OCI-LY1 (cell line): Measurements from ENCODE around the gene COL11A1.

Source experiments
- H2AFZ ChIP-seq: fragments of 200-600 bp; sonication (generic), shearing (Covaris generic); 2 replicates; pipeline ENCODE4 v1.6.0; 2014; ENCODE audit warnings: antibody characterized with exemption, mild to moderate bottlenecking, low read length
- H3F3A ChIP-seq: fragments of 200-600 bp; sonication (generic), shearing (Covaris generic); 2 replicates; pipeline ENCODE4 v1.6.0; 2014; ENCODE audit warnings: mild to moderate bottlenecking, antibody characterized with exemption, low read length, moderate library complexity; ENCODE audit not compliant: insufficient read depth
- H3K27ac ChIP-seq: fragments of 200-600 bp; sonication (generic); 2 replicates; pipeline ENCODE4 v1.5.1; 2014; ENCODE audit warnings: low read length, mixed run types, mild to moderate bottlenecking, low read depth; ENCODE audit not compliant: poor library complexity, severe bottlenecking
- H3K27me3 ChIP-seq: fragments of 200-600 bp; sonication (generic); 2 replicates; pipeline ENCODE4 v1.6.0; 2014; ENCODE audit warnings: antibody characterized with exemption, mild to moderate bottlenecking, low read length, moderate library complexity; ENCODE audit not compliant: insufficient read depth
- H3K36me3 ChIP-seq: fragments of 200-600 bp; sonication (generic); 2 replicates; pipeline ENCODE4 v1.6.1; 2014; ENCODE audit warnings: mild to moderate bottlenecking, antibody characterized with exemption, low read length, moderate library complexity, mixed read lengths; ENCODE audit not compliant: insufficient read depth
- H3K4me1 ChIP-seq: fragments of 200-600 bp; sonication (generic); 2 replicates; pipeline ENCODE4 v1.5.1; 2014; ENCODE audit warnings: mild to moderate bottlenecking, low read length, moderate library complexity; ENCODE audit not compliant: insufficient read depth, severe bottlenecking
- H3K4me2 ChIP-seq: fragments of 200-600 bp; sonication (generic), shearing (Covaris generic); 2 replicates; pipeline ENCODE4 v1.6.1; 2014; ENCODE audit warnings: low read length
- H3K4me3 ChIP-seq: fragments of 200-600 bp; sonication (generic); 2 replicates; pipeline ENCODE4 v1.5.1; 2014; ENCODE audit warnings: low read length, low read depth, mild to moderate bottlenecking, mixed read lengths; ENCODE audit not compliant: poor library complexity, severe bottlenecking
- H3K79me2 ChIP-seq: fragments of 200-600 bp; shearing (Covaris generic); 2 replicates; pipeline ENCODE4 v1.6.1; 2016; ENCODE audit warnings: mixed run types, low read length, mixed read lengths; ENCODE audit not compliant: insufficient read depth
- H3K9ac ChIP-seq: fragments of 200-600 bp; sonication (generic), shearing (Covaris generic); 2 replicates; pipeline ENCODE4 v1.6.1; 2014; ENCODE audit warnings: mild to moderate bottlenecking, low read length, mixed read lengths
- H3K9me2 ChIP-seq: fragments of 200-600 bp; sonication (generic), shearing (Covaris generic); 2 replicates; pipeline ENCODE4 v1.6.1; 2014; ENCODE audit warnings: low read depth, mild to moderate bottlenecking, low read length, mixed read lengths
- H3K9me3 ChIP-seq: fragments of 200-600 bp; shearing (Covaris generic); 2 replicates; pipeline ENCODE4 v1.6.1; 2014; ENCODE audit warnings: low read length, mixed read lengths
- H4K20me1 ChIP-seq: fragments of 200-600 bp; sonication (generic), shearing (Covaris generic); 2 replicates; pipeline ENCODE4 v1.6.0; 2016; ENCODE audit warnings: mild to moderate bottlenecking, low read length; ENCODE audit not compliant: insufficient read depth
- CTCF ChIP-seq: fragments of 200-600 bp; sonication (generic), shearing (Covaris generic); IDR thresholded peaks from 2 replicates; pipeline ENCODE4 v1.5.1; 2017; ENCODE audit warnings: mild to moderate bottlenecking, antibody characterized with exemption, low read length, moderate library complexity, mixed read lengths
- EZH2 ChIP-seq: fragments of 200-600 bp; sonication (generic), shearing (Covaris generic); IDR thresholded peaks from 2 replicates; pipeline ENCODE4 v1.8.0; 2017; ENCODE audit warnings: borderline replicate concordance, mixed run types, mild to moderate bottlenecking, antibody characterized with exemption, low read length, moderate library complexity, mixed read lengths

Gene COL11A1

GRCh38 chr1:102853701-102854187 is 254.6 kb downstream of the COL11A1 start:
- H4K20me1 ChIP-seq = no peaks in the 10 kb centered on the region
- no peak overlapping the region for H3K4me2 ChIP-seq
- H3K9ac ChIP-seq = no peak overlapping the region
- H3K9me2 ChIP-seq = no peaks in the 10 kb centered on the region
- no peaks in the 10 kb centered on the region for H3K4me1 ChIP-seq
- no peak for TF ChIP-seq EZH2
- no peak for TF ChIP-seq CTCF
- no peak overlapping the region for H2AFZ ChIP-seq
- H3K27me3 ChIP-seq = no peaks in the 10 kb centered on the region
- no peaks in the 10 kb centered on the region for H3K79me2 ChIP-seq
- no peak overlapping the region for H3K27ac ChIP-seq
- H3K4me3 ChIP-seq = no peak overlapping the region
- no peaks in the 10 kb centered on the region for H3K36me3 ChIP-seq
- no peaks in the 10 kb centered on the region for H3F3A ChIP-seq
- H3K9me3 ChIP-seq = no peaks in the 10 kb centered on the region

GRCh38 chr1:102853136-102853535 is 255.2 kb downstream of the COL11A1 start:
- no peaks in the 10 kb centered on the region for H3K4me1 ChIP-seq
- no peak overlapping the region for H3K4me2 ChIP-seq
- H3K9ac ChIP-seq = no peak overlapping the region
- no peaks in the 10 kb centered on the region for H3K9me3 ChIP-seq
- no peaks in the 10 kb centered on the region for H3K79me2 ChIP-seq
- H4K20me1 ChIP-seq = no peaks in the 10 kb centered on the region
- H3K9me2 ChIP-seq = no peaks in the 10 kb centered on the region
- H3F3A ChIP-seq = no peaks in the 10 kb centered on the region
- no peaks in the 10 kb centered on the region for H3K36me3 ChIP-seq
- no peak overlapping the region for H2AFZ ChIP-seq
- no peaks in the 10 kb centered on the region for H3K27me3 ChIP-seq
- no peak overlapping the region for H3K4me3 ChIP-seq
- no peak for TF ChIP-seq CTCF
- TF ChIP-seq EZH2 = no peak
- H3K27ac ChIP-seq = no peak overlapping the region

GRCh38 chr1:102852613-102853012 is 255.7 kb downstream of the COL11A1 start:
- Histone ChIP-seq H2AFZ (no peak overlapping the region), H3K4me3 (no peak overlapping the region), H3K9me2 (no peaks in the 10 kb centered on the region), H3K27me3 (no peaks in the 10 kb centered on the region), H3K79me2 (no peaks in the 10 kb centered on the region), H4K20me1 (no peaks in the 10 kb centered on the region), H3F3A (no peaks in the 10 kb centered on the region), H3K36me3 (no peaks in the 10 kb centered on the region), H3K4me2 (no peak overlapping the region), H3K27ac (no peak overlapping the region), H3K4me1 (no peaks in the 10 kb centered on the region), H3K9me3 (no peaks in the 10 kb centered on the region), H3K9ac (no peak overlapping the region)
- TF ChIP-seq CTCF = no peak
- no peak for TF ChIP-seq EZH2
